GM21576 (cell line): ENCODE measurements around the gene PPFIA2.

ENCODE experiments used
- ATAC-seq: cut with Tn5 transposase; IDR thresholded peaks from one replicate; pipeline ENCODE4 v1.9.1; 2021; ENCODE audit warnings: mild to moderate bottlenecking, moderate library complexity; ENCODE audit not compliant: unreplicated experiment

Gene PPFIA2

DNA sequence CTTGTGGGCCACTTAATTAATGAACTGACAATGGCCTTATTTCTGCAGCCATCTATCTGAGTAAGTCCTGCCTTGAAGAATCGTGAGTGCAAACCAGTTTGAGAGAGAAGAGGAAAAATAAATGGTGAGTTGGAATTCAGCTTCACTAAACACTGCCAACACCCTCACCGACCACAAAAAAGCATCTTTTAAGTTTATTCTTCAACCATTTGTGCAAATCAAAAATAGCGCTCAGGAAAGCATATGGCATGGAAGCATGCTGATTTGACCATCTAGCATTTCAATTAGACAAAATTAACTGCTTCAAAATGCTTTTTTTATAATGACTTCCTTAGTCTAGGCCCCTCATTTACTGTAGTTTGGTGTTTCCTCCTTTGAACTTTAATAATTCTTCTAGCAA, 294.0 kb downstream of the PPFIA2 start:
- no peak for ATAC-seq

DNA sequence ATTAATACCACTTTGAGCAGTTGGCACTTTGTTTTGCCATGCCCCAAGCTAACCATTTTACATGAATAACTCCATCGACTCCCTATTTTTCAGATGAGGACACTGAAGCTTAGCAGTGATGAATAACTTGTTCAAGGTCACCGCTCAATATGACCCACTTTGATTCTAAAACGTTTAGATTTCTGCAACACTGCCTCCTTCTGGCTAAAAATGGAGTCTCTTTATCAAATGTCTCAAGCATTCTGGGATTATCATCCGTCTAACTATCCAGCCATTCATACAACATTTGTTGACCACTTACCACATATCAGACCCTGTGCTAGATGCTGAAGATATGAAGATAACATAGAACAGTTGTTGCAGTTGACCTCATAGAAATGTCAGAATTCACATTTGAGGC, 298.0 kb downstream of the PPFIA2 start:
- ATAC-seq = no peak

DNA sequence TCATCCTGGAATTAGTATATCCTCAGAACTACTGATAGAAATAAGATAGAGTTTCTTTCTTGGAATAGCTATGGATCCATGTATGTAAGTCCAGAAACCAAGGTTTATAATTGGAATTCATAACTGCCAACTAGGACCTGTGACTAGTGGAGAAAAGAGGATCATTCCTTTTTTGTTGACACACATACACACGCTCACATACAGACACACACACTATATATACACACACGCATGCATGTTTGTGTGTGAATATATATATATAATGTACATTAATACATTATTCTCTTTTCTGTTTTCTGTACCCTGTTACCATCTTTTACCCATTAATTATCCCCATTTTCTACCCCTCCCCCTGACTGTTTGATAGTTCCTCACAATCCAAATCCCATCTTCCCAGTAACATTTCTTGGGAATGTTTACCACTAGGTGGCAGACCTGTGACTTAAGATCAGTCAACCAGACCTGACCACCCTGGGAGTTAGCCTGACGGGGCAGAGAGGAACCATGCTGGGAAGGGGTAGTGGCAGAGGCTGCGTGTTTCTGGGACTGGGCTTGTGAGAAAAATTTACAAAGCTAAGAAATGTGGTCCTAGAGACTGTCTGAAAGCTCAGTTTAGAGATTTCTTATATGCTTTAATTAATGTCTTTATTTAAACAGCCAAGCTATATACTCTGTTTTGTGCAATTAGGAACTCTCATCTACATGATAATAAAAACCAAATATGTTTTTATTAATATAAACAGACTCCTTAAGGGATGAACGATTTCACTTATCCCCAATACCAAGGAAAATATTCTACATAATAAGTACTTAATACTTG, 308.0 kb downstream of the PPFIA2 start:
- peak; percentile 76 for ATAC-seq

DNA sequence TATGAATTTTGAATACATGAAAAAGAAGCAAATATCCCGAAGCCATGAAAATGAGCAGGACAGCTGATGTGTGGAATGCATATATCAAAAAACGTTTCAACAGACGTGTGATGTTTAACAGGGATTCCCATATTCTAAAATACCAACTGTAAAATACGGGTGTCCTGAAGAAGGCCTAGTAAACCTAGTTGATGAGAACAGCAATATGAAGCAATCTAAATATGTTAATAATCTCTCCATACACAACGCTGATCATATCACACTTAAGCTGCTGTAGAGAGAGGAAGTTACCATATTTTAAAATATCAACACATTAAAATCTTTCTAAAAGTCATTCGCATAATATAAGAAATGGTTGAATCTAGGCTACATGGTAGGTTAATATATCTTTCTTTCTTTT, 317.5 kb downstream of the PPFIA2 start:
- ATAC-seq = no peak

DNA sequence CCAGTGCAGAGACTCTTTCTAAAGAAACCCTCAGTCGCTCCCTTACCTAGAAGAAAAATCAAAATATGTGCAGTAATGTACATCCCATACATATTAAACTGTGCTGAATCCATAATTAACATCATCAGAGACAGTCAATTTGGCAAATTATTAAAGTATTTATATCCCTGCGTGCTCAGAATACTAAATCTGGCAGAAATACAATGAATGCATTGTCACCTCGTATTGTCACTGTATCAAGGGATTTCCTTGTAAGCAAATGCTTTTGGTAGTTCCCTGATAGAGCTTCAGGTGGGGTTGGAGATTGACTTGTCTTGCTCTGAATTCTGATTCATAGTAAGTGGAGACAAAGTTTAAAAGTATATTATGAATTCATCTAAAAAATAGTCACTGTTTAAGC, 319.1 kb downstream of the PPFIA2 start:
- ATAC-seq = no peak

DNA sequence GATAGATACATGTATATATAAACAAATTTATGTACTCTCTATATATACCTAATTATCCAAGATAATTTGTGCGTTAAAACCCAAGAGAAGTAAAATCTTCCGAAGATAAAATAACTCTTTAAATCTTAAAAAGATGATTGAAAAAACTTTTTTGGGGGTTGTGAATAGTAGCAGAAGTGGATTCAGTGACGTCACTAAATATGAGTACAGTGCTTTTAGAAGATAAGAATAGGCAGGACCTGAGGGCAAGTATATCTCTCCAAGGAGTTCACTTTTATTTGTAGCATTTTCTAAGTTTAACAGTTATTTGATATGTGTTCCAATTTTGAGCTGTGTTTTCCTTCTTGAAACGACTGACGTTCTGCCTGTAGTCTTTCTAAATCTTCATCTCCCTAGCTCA, 319.8 kb downstream of the PPFIA2 start:
- no peak for ATAC-seq

DNA sequence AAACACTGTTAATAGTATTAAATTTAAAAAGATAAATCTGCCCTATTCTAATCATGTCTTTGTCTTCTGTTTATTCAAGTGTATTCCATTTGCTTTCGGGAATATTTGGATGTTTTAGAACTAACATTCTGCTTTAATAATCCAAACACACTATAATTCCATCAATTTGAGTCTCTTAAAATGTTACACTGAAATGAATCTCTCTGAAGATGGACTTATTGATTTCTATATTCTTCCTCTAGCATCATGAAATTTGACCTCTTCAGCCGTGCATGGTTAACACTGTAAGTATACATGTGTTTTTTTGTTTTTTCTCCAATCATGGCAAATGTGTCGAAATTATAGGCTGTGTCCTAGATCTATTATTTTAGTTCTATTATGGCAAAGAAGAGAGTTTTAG, 342.1 kb downstream of the PPFIA2 start:
- no peak for ATAC-seq

DNA sequence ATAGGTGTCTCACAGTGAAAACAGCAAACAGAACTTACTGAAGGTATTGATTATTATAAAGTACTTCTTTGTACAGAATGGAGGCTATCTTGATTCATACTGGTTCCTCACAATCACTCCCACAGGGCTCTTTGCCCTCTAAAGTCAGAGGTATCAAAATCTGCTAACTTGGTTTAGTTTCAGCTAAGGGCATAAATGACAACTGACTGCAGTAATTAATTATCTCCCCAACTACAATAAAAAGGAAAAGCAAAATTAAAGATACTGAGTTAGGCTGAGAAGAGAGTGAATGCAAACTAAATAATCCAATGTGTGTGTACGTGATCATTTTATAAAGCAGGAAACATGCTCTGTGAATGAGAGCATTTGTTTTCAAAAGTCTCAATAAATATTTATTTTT, 342.6 kb downstream of the PPFIA2 start:
- no peak for ATAC-seq

DNA sequence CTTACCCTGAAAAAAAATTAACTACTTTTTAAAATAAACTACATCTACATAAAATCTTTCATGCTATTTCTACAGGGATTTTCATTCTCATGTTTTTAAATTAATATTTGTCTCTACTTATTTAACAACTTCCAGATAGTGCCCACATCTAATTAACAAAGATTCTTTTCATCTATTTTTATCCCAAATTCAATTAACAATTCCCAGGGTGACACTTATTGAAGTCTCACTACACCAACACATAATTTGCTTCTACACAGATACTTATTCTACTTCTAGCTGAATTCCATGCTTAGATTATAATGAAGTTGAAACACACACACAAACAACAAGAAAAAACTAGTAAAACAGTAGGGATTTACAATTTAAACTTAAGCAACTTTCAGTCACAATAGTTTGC, 344.7 kb downstream of the PPFIA2 start:
- no peak for ATAC-seq

DNA sequence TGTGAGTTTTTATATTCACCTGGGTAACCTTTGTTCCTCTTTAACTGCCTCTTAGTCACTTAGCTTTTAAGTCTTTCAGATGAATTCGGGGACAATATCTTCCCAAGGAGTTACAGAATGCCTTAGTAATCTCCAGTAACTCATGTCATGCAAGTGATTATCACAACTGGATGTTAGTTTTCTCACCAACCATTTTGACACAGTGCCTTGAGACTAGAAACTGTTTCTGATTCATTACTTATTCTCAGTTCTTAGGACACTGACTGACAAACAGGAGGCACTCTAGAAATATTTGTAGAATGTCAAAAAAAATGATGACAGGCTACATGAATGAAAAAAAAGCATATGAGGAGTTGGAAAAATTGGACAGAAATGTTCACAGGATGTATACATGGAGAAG, 346.2 kb downstream of the PPFIA2 start:
- ATAC-seq = no peak

DNA sequence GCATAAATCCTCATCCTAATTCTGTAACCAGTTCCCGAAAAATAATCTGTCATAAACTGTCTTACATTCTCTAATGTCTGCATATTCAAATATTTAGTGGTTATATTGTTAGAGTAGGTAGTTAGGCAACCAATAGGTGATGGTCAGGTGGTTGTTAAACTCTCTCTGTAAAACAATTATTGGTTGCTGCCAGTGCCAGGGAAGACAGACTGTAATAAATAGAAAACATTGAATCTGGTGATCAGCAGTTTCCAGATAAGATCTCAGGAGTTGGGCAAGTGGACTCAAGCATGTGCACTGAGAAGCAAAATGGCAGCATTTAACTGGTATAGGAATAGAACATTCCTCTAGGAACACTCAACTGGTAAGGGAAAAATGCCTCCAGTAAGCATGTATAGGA, 355.8 kb downstream of the PPFIA2 start:
- no peak for ATAC-seq

DNA sequence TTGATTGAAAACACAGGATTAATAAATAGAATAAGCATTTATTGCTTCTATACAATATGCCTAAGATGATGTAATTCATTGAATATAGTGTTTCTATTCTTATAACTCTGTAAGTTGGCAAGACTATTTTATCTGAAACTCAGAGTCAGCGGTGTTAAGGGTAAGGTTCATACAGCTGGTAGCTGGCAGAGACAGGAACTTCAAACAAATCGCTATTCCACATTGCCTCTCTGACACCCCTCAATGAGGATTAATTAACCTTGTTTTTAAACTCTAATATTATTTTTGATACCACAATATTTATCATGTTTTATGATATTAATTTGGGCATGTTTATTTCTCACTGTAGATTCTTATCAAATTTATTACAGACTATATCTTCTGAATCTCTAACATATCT, 357.9 kb downstream of the PPFIA2 start:
- ATAC-seq = no peak

DNA sequence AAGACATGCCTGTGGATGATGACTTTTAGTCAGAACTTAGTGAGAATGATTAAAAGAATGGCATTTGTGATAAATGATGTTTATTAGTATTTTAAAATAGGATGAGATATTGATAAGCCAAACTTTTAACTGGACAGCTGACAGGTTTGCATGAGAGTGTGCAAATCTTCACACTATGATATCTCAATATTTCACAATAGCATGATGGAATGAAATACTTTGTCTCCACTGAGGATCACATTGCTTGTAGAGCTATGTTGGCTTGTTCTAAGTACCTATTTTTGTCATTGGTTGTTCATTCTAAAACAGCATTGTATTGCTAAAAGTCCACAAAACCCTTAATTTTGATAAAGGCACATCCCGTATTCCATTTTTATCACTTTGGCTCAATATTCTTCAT, 359.1 kb downstream of the PPFIA2 start:
- no peak for ATAC-seq

DNA sequence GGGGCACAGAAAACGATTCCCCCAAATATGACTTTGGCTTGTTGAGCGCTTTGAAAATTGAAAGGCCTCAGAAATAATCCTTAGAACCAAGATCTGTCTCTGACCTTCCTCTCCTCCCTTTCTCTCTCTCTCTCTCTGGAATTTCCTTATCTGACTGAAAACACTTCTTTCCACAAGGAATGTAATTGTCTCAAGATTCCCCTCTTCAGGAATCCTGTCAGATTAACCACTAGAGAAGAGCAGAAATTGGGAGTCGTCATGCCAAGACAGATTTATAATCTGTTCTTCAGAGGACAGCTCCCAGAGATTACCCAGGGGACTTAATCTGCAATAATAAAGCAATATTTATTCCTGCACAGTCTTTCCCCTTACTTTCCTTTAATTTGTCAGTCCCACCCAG, 363.7 kb downstream of the PPFIA2 start:
- ATAC-seq = no peak

DNA sequence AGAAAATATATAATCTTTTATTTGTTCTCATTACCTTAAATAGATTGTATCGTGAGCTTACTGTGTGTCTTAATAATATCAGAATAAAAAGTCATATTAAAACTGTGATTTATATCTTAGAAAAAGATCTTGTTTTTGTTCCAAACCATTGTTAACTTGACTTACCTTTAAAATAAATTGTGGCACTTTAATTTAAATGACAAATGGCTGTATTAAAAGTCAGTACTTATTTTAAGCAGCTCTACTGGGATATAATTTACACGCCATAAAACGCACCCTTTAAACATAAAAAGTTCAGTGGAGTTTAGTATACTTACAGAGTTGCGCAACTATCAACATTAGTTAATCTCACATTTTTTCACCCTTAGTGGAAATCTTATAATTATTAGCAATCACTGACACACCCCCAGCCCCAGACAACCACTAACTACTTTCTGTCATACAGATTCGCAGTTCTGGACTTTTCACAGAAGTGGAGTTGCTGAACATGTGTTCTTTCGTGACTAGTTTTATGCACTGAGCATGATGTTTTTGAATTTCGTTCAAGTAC, 369.5 kb downstream of the PPFIA2 start:
- no peak for ATAC-seq

DNA sequence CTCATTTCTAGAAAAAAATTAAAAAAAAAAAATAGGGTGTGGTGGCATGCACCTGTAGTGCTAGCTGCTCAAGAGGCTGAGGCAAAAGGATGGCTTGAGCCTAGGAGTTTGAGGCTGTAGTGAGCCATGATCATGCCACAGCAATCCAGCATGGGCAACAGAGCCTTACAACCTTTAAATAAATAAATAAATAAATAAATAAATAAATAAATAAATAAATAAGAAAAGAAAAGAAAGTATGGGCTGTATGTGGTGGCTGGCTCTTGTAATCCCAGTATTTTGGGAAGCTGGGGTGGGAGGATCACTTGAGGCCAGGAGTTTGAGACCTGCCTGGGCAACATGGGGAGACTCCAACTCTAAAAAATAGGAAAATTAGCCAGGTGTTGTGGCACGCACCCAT, 373.0 kb downstream of the PPFIA2 start:
- no peak for ATAC-seq

DNA sequence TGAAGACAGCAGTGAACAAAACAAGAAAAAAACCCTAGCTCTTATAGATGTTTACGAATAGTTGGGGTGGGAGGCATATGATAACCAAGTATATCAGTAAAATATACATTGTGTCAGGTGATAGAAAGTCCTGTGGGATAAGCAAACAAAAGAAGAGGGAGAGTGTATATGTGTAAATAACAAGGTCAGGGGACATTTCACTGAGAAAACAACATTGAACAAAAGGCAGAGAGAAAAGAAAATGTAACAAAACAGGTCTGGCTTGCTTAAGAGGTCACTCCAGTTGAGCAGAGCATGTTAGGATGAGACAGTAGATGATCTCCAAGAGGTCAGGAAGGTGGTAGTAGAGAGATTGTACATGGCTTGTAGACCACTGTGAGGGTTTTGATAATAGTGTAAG, 377.2 kb downstream of the PPFIA2 start:
- ATAC-seq = no peak

DNA sequence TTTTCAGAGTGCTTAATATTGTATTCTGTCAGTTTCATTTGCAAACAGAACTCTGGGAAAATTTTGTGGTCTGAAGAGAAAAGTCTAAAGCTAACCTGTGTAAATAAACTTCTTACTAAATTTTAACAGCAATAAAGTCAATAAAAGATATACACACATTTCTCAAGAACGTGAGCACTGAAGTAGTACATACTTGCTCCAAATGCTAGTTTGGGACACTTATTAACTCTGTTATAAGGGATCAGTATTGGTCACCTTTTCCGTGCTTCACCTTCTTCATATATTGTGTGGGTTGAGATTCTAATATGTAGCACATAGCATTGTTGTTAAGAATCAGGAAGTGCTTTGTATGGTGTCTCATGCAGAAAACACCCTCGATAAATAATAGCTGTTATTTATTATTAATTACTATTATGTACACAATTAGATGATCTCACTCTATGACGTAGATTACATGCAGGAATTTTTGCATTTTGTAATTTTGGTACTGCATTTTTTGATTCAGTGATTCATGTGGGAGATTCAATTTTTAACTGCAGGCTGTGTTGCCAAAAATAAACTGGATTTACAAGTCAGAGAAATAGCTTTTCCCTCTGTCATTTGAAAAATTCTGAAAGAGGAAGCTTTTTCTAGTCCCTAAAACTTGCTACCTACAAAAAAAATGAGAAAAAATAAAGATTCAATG, 380.4 kb downstream of the PPFIA2 start:
- no peak for ATAC-seq

DNA sequence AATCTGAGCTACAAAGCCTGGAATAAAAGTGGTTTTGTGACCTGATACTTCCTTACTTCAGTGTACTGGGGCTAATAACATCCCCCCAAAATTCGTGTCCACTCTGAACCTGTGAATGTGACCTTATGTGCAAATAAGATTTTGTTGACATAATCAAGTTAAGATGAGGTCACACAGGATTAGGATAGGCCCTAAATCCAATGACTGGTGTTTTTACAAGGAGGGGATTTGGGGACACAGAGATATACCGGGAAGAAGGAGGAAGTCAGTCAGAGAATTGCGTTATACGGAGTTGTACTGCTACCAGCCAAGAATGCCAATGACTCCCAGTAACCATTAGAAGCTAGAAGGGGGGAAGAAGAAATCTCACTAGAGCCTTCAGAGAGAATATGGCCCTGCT, 381.4 kb downstream of the PPFIA2 start:
- no peak for ATAC-seq

DNA sequence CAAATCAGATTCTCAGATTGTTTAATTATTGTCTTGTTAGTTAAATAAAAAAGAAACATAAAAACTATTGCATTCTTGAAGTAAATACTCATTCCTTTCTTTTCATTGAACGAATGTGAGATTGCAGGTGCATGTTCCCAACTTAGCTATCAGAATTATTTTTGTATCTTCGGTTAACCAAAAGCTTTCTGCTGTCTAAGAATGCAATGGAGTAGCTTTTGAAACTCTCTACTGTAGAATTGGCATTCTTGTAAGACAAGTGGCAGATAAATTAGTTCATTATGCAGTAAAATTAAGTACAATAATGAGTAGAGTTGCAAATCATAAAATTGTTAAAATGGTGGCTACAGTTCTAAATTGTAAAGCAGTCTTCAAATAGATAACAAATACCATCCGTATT, 383.2 kb downstream of the PPFIA2 start:
- no peak for ATAC-seq

DNA sequence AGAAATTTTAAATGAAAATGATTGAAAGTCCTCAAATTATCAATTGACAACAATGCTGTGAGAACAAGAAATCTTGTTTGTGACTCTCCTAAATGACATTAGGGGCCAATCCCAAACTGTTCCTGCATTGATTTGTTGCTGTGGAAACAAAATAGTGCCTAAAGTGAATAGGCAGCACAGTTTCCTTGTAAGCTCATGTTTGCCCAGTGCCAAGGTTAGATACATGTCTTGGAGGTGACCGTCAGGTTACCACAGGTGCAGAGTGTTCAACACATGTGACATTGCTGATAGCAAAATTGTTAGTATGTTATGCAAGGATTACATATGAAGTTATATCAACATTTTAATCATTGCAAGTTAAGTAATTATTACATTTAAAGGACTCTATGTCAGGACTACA, 388.7 kb downstream of the PPFIA2 start:
- no peak for ATAC-seq

DNA sequence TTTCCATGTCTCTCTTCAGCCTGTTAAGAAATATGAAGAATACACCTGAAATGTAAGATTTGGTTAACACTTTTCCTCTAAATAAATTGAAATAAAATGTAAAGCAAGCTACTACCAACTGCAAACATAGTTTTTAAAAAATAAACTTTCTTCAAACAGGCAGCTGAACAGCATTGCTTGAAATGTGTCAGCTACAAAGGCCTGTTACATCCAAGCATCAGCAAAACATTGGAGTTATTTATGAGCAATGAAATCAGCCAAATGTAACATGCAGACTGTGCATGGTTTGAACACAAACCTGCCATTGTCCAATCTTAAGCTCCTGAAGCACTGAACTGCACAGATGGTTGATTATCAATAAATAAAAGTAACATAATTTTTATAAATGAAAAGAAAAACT, 390.0 kb downstream of the PPFIA2 start:
- no peak for ATAC-seq
